AG04449 (cell line): Measurements from ENCODE around the gene GPHN.

Experiments
- CTCF ChIA-PET: fragments of 350-600 bp; formaldehyde crosslinking; extraction: SDS; loops from one replicate; lab custom pipeline; 2021; ENCODE audit warnings: antibody characterized with exemption; lab: Yijun Ruan, JAX
- POLR2A ChIA-PET: fragments of 400-600, 350-600 bp; formaldehyde crosslinking; extraction: SDS; loops from one replicate; lab custom pipeline; 2020; ENCODE audit warnings: antibody characterized with exemption, inconsistent platforms; lab: Yijun Ruan, JAX
- DNase-seq: peaks from one replicate; pipeline ENCODE4 v3.0.0-alpha.2; 2010; ENCODE audit warnings: low read depth, low spot score
- H3K4me3 ChIP-seq: 2 replicates; pipeline ENCODE4 v1.5.1; 2011; ENCODE audit warnings: low read depth, mild to moderate bottlenecking, control low read depth, low read length
- CTCF ChIP-seq: IDR thresholded peaks from one replicate; pipeline ENCODE4 v1.5.1; 2011; ENCODE audit warnings: mild to moderate bottlenecking, moderate library complexity, low read length, control low read depth, inconsistent platforms; ENCODE audit not compliant: insufficient read depth; ENCODE audit errors: missing control alignments

GPHN gene

GRCh38 chr14:66473223-66473622 is 34.7 kb upstream of the GPHN start:
- ChIA-PET POLR2A (no interaction called here), CTCF (no interaction called here)
- TF ChIP-seq CTCF, result no peak
- no peak overlapping the region for H3K4me3 ChIP-seq
- no peak for DNase-seq

- no peak for DNase-seq
Measured at GRCh38 chr14:66476964-66477363, 31.0 kb upstream of the GPHN start.

GRCh38 chr14:66477567-66477966 is 30.4 kb upstream of the GPHN start:
- ChIA-PET CTCF (interaction anchor here (1.2 kb wide), 1 partner anchor 20 kb away, joined by 3 read pairs; no protein-coding TSS in a partner anchor), POLR2A (no interaction called here)
- H3K4me3 ChIP-seq, result no peak overlapping the region
- no peak for DNase-seq
- TF ChIP-seq CTCF, result no peak

More at GRCh38 chr14:66476964-66477363, 31.0 kb upstream of the GPHN start:
- no peak overlapping the region for H3K4me3 ChIP-seq
- no peak for TF ChIP-seq CTCF
- ChIA-PET POLR2A (no interaction called here), CTCF (interaction anchor here (1.2 kb wide), 1 partner anchor 21 kb away, joined by 3 read pairs; no protein-coding TSS in a partner anchor)

- CTCF ChIA-PET, result interaction anchor here (1.8 kb wide), 1 partner anchor 10 kb away, joined by 3 read pairs; no protein-coding TSS in a partner anchor
- no peak overlapping the region for H3K4me3 ChIP-seq
- no peak for DNase-seq
- TF ChIP-seq CTCF, result no peak
- POLR2A ChIA-PET, result no interaction called here
Measured at GRCh38 chr14:66482873-66483272, 25.1 kb upstream of the GPHN start.

- POLR2A ChIA-PET, result no interaction called here
Measured at GRCh38 chr14:66483322-66483721, 24.6 kb upstream of the GPHN start.

GRCh38 chr14:66485029-66485428 is 22.9 kb upstream of the GPHN start:
- DNase-seq, result no peak
- ChIA-PET POLR2A (no interaction called here), CTCF (no interaction called here)
- H3K4me3 ChIP-seq, result no peak overlapping the region
- no peak for TF ChIP-seq CTCF

More at GRCh38 chr14:66483322-66483721, 24.6 kb upstream of the GPHN start:
- DNase-seq, result no peak
- CTCF ChIA-PET, result interaction anchor here (1.8 kb wide), 1 partner anchor 10 kb away, joined by 3 read pairs; no protein-coding TSS in a partner anchor
- no peak overlapping the region for H3K4me3 ChIP-seq
- TF ChIP-seq CTCF, result no peak
